Kidney glomerular epithelial cell (primary cell): ENCODE results near the gene NHERF1.

Source experiments
- DNase-seq: peaks from one replicate; lab custom pipeline; 2025; lab: John Stamatoyannopoulos, UW

Gene NHERF1

DNA sequence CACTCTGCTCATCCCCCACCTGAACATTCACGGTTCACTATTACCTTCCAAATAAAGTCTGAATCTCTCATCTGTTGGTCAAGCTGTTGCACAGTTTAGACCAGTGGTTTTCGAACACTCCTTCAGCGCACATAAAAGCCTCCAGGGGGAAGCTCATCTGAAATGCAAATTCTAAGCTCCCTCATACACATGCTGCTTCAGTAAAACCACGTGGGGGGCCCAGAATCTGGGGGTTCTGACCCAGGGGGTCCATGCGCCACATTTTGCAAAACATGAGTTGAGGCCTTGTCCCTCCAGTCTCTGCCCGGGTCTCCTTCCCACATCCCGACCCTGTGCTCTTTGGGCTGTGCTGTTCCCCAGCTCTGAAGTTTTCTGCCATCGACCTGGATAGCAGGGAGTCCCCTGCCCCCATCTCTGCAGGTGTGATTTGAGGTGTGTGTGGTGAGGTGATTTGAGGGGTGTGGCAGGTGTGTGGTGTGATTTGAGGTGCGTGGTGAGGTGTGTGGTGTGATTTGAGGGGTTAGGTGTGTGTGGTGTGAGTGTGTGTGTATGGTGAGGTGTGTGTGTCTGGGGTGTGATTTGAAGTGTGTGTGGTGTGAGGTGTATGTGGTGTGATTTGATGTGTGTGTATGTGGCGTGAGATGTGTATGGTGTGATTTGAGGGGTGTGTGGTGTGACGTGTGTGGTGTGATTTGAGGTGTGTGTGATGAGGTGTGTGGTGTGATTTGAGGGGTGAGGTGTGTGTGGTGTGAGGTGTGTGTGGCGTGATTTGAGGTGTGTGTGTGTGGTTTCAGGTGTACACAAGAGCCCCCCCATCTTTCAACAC, 16.2 kb upstream of the NHERF1 start:
- DNase-seq: no peak

DNA sequence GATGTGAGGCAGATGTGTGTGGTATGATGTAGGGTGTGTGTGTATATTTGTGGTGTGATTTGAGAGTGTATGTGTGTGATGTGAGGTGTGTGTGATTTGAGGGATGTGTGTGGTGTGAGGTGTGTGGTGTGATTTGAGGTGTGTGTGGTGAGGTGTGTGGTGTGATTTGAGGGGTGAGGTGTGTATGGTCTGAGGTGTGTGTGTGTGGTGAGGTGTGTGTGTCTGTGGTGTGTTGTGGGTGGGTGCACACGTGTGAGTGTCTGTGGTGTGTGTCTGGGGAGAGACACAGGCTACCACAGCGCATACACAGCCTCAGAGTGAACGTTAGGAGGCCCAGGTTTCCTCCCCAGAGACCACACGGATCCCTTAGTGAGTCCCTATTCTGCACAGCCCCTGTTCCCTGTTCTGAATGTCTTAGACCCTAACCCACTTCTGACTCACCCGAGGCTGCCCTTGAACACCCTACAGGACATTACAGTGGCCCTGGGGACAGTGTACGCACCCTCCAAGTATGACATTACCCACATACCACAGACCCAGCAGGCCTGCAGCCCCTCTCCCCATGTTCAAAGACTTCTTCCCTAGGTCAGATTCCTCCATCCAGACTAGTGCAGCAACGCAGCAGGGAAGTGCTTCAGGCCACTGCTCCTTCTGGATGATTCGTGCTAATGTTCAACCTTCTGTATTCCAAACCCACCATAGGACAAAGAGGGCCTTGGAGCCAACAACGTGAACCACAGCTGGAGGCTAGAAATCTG, 14.9 kb upstream of the NHERF1 start:
- no peak for DNase-seq

DNA sequence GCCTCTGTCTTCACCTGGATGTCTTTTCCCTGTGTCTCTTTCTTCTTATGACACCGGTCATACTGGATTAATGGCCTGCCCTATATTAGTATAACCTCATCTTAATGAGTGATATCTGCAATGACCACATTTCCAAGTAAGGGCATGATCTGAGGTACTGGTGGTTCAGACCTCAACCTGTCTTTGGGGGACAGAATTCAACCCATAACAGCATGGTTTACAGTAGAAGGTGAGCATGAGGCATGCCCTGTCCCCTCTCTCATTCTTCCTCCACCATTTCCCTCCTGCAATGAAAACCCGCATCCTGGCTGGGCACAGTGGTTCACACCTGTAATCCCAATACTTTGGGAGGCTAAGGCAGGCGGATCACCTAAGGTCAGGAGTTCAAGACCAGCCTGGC, 14.2 kb upstream of the NHERF1 start:
- no peak for DNase-seq

DNA sequence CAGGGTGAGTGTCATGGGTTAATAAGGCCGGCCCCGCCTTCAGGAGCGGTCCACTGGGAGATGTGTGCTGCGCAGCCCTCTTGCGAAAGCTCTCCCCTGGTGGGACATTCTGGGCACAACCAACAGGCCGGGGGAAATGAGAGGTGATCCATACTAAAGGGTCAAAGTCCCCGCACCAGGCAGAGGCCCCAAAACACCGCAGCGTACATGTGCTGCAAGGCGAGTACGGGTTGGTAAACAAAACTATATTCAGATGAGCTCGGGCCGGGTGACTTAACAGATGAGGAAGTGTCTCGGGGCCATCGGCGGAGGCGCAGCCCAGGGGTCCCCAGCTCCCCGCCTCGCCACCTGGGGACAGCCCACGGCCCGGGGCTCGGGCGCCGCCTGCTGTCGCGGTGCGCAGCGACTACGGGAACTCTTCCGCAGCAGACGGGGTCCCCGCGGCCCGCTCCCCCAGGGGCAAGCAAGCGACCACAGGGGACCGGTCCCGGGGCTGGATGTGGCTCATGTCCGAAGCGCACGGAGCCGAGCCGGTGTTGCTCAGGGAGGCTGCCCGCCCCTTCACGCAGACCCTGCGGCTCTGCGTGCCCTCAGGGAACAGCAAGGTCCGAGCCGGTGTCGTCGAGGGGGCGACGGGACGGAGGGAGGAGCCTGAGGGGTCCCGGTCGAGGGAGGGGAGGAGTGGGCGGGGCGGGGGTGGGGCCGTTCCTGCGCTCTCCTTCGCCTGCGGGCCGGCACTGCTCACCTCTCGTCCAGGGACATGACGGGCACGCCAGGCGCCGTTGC, 11.7 kb upstream of the NHERF1 start, which contains the start of gene RAB37:
TSS of gene RAB37 (plus strand) at position 744 of the 786 bp plus-strand sequence. CDS start at position 761, 17 bp downstream.
- DNase-seq: no peak

DNA sequence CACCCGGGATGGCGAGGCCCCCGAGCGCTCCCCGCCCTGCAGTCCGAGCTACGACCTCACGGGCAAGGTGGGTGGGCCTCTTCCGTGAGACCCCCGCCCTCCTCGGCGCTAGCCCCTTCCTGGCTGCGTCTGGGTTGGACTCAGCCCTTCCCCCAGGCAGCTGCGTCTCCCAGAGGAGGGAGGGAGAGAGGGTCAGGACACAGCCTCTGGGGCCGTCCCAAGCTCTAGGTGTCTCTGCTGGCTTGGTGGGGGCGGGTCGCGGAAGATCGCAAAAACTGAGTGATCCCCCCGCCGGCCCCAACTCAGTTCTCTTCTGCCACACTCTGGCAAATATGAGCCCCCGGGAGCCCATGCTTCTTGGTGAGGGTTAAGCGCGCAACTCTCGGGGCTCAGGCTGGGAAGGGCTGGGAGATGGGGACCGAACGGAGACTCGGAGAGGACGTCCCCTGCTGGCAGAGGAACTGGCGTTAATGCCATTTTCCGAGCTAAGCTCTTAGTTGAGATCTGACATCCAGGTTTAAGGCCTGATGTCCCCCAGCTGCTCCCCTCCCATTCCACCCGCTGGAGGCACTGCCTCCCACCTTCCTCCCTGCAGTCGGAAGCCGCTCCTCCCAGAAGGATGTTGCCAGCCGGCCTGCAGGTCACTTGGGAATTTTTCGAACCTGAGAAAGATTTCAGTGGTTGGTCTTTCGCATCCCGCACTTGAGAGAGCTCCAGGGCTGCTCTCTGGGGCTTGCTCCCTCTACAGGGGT, 11.0 kb upstream of the NHERF1 start:
- no peak for DNase-seq

DNA sequence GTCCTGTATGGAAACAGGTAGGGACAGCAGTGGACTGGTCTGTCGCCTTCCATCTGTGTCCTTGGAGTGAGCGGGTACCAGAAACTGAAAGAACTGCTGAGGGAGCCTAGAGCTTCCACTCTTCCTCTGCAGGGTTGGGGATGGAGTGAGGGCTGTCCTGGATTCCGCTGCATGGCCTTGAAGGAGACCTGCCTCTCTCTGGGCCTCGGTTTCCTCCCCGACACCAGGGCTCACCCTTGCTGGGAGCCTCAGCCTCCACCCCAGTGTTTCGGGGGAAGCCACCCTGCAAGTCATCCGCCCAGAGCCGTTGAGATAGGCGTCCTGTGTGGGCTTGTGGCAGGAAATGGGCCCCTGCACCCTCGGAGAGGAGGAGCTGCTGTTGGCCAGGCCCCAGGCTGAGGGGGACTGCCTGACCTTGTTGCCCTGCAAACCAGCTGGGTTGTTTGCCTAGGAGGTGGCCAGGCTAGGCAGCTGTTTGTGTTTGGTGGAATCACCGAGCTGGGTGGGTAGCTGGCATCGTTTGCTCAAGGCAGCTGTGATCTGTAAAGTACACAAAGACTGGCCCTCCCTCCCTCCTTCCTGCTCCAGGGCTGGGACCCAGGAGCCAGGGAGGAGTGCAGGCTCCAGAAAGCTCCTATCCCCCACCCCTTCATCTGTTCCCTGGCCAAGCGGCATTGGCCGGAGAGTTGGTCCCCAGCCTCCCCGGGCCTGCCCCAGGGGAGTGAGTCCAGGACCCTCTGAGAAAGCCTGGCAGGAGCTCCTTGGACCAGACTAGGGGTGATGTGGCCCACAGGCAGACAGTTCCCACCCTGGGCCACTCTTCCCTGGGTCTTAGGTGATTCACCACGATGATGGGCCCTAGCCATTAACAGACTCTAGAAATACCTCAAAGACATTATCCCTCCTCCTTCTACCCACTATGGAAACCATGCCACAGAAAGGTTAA, 10.1 kb upstream of the NHERF1 start:
- no peak for DNase-seq

DNA sequence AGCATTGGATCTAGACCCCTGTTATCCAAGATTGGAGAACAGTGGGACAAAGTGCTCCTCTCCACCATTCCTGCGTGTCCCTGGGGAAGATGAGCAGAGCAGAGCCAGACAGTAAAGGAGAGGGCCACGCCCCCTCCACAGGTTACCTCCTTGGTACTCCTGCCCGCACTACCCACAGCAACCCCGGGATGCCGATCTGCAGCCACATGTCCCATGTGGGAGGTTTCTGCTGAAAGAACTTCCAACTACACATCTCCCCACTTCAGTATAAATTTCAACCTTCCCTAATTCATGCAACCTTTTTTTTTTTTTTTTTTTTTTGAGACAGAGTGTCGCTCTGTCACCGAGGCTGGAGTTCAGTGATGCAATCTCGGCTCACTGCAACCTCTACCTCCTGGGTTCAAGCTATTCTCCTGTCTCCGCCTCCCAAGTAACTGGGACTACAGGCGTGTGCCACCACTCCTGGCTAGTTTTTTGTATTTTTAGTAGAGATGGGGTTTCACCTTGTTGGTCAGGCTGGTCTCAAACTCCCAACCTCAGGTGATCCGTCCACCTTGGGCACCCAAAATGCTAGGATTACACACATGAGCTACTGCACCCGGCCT, 9.1 kb upstream of the NHERF1 start:
- no peak for DNase-seq

DNA sequence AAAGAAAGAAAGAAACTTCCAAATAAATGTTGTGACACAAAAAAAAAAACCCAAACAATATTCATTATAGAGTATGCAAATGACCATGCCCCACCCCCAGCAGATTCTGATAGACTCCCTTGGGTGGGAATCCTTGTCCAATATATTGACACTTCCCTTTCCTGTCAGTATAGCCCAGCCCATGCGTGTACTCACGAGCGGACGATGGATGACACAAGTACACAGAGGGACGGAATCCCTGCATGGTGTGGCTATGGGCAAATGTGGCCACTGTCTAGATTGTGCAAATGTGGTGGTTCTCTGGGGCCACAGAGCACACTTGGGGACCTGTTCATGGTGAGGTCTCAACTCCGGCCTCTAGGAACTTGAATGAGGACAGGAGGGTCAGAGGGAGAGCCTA, 8.3 kb upstream of the NHERF1 start:
- DNase-seq: no peak

DNA sequence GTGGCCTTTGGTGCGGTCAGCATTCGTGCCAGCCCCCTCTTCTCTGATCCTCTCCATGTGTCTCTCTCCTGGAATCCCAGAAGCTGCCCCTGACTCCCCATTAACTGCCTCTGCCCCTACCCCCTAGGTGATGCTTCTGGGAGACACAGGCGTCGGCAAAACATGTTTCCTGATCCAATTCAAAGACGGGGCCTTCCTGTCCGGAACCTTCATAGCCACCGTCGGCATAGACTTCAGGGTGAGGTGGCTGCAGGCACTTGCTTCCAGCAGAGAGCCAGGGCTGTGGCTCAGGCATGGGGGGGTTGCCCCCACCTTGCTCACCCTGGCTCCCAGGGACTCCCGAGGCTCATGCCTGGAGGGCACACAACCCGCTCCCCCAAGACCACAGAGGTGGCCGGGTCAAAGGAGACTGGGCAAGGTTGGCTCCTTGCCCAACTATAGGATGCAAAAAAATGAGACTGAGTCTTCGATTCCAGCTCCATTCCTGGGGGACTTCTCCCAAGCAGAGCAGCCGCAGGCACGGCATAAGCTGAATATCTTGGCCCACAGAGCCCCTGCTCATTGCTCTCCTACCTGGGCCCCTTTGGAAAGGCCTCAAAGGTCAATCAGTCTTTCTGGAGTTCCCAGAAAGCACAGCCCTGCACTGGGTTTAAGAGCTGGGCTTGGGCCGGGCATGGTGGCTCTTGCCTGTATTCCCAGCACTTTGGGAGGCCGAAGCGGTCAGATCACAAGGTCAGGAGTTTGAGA, 7.6 kb upstream of the NHERF1 start:
- DNase-seq: no peak

DNA sequence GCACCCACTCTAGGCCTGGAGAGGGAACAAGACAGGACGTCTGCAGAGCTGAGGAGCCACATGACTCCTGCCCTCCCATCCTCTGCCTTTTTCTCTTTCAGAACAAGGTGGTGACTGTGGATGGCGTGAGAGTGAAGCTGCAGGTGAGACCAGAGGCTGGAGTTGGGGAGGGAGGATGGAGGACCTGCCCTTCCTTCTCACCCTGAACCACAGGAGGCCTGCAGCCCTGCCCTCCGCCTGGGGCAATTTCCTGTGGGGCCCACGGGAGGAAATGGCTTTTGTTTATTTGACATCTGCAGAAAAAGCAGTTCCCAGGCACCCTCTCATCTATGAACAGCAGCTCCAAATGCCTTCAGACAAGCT, 6.3 kb upstream of the NHERF1 start:
- DNase-seq: no peak

DNA sequence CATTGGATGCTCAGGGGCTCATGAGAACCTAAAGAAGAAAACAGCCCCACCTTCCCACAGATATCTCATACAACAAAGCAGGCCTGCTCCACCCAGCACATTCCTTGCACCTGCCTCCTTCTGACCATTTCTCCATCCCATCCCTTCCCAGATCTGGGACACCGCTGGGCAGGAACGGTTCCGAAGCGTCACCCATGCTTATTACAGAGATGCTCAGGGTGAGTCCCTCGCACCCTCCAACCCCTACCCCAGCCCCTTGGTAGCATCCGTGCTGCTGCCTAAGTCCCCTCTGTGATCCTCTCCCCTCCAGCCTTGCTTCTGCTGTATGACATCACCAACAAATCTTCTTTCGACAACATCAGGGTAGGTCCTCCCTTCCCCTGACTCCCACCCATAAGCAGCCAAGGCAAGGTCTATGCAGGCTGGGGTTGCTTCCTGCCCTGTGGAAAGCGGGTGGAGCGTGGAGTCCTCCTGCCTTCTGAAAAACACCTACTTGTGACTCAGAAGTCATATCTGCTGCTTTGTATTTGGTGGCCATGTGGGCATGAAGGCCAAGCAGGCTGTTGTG, 5.4 kb upstream of the NHERF1 start:
- no peak for DNase-seq

DNA sequence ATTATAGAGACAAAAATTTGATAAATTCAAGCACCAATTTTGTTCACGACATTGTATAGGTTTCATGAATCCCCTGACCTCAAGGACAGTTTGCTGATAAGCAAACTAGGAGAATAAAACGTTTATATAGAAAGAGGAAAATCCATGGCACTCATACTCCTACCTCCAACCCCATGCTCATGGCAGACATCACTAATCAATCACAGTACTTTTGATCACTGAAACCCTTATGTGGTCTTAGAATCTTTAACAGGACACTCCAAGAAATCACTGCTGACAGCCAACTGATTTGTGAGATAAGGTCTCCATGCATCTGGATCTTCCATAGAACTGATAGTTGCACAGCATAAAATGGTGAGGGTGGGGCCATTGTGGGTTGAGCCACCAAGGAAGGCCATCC, 4.7 kb upstream of the NHERF1 start:
- DNase-seq: no peak

DNA sequence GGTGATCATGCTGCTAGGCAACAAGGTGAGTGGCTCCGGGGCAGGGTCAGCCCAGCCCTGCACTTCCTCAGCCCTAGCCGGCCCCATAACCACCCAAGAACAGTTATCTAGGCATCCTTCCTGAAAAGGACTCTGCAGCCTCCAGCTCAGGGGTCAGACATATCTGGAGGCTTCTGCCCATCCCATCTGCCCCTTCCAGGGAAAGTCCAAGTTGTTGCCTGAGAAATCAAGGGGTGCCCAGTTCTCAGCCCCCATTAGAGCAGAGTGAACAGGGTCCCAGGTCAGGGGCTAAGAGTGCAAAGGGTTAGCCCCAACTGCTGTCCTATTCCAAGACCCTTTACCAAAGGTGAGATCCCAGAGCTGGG, 4.1 kb upstream of the NHERF1 start:
- DNase-seq: no peak

DNA sequence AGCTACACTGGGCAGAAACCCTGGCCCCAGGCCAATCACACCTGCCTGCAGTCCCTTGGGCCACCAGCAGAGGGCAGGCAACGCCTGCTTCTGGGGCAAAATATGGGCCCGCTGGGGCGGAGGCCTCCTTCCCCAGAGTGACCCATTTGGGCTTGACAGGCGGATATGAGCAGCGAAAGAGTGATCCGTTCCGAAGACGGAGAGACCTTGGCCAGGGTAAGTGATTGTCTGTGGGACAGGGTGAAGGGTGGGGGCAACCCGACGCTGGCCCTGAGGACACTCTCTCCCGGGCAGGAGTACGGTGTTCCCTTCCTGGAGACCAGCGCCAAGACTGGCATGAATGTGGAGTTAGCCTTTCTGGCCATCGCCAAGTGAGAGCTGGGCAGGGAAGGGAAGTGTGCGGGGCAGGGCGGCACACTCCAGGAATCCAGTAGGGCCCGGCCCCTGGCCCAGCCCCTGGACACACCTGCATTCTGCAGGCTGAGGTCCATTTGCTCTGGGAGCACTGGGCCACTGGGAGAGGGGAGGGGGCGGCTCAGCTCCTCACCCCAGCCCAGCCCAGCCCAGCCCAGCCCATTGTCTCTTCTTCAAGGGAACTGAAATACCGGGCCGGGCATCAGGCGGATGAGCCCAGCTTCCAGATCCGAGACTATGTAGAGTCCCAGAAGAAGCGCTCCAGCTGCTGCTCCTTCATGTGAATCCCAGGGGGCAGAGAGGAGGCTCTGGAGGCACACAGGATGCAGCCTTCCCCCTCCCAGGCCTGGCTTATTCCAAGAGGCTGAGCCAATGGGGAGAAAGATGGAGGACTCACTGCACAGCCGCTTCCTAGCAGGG, 3.5 kb upstream of the NHERF1 start:
- peak; percentile 48 for DNase-seq

DNA sequence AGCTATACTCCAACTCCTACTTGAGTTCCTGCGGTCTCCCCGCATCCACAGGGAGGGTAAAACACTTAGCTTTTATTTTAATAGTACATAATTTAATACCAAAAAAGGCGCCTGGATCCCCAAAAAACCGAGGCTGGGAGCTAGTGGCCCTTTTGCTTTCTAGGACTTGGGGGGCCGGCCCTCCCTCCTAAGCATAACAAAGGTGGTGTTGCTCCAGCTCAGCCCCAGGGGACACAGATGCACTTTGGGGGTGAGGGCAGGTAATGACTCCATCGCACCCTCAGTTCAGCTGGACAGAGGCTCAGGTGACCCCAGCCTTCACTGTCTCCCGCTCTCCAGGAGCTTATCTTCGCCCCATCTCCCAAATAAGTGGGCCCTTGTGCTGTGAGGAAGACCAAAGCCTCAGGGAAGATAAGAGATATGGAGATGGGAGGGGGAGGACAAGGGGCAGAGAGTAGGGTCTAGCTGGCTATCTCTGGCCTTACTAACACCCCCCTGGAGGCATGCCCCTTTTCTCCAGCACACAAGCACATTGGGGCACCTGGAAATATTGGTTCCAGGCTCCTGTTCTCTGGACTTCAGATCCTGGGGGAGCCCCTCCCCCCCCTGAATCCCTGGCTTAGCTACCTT, 2.8 kb upstream of the NHERF1 start:
- DNase-seq: no peak

DNA sequence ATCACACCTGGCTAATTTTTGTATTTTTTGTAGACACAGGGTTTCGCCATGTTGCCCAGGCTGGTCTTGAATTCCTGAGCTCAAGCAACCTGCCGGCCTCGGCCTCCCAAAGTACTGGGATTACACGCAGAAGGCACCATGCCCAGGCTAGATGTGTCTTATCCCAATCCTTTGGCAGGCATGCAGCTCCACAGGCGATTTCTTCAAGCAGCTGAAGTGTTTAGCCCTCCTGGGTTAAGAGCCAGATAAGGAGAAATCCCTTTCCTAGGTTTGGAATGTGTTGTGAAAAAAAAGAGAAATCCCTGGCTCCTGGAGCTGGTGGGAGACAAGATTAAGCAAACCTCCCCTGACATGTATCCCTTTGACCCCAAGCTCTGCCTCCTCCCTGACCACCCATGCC, 2.1 kb upstream of the NHERF1 start:
- no peak for DNase-seq

DNA sequence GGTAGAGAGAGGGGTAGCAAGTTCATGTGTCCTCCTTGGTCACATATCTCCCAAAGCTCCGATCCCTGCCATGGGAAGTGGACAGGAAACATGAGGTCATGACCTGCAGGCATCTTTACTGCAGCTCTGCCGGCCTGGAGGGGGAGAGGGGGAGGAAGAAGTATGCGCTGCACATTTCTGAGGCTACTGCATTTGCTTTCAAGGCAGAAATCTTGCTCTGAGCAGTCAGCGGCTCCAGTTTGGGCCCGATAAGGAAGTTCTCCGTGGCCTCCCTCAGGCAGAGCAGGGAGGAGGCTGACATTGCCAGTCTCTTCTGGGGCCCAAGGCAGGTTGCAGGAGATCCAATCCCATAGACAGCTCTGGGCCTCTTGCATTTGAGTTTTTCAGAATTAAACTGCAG, 1.5 kb upstream of the NHERF1 start:
- no peak for DNase-seq

DNA sequence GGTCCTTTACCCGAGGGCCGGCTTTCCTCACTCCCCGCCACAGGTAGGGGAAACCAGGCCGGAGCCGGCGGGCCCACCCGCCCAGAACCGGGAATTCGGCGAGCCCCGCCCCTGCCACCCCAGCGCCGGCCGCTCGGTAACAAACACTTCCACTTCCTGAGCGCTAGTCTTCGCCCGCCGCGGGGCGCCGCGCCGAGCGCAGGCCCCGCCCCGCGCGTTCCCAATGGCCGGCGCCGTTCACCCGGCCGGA, 224 bp upstream of the NHERF1 start:
- DNase-seq: no peak
